Measurements from ENCODE around the gene NOM1.

- TF ChIP-seq CTCF (IDR thresholded peaks at IDR 0.05; ENCODE audit: insufficient read depth, low read length) (no peak), POLR2AphosphoS5 (IDR thresholded peaks at IDR 0.05; ENCODE audit: low read depth) (no peak)
Measured at GRCh38 chr7:156962897-156963296, 13.4 kb downstream of the NOM1 start.
